Posterior vena cava (tissue), 2 donors: Measurements from ENCODE around the gene TMEM161A. TPM values are rescaled to one million over a fixed set of nuclear protein-coding genes. Genes with fewer than 3 reads are reported as not detected.
"Not testable (repeated sequence)": the region's sequence is repeated elsewhere in the genome, so short reads cannot be mapped to it uniquely, and the experiment has no call there.

ENCODE experiments used
- DNase-seq: peaks from one replicate; pipeline ENCODE4 v3.0.0-alpha.2; 2020; ENCODE audit warnings: low spot score
- intact Hi-C, 2 donors: fragments of 100-400 bp; cut with DNase I; formaldehyde crosslinking; loops; one replicate each; pipeline versions ENCODE4 v1.14.1 to v1.14.2; 2022 to 2023
- total RNA-seq, 2 donors: library from RNA; stranded (reverse); fragmentation: NEBNext Ultra II Directional; extraction: Animal tissue kit (Norgen Biotek cat#: 25700); gene quantifications; one replicate each; pipeline ENCODE4 v1.2.1, GENCODE V29; 2021
- donor health status: DM: yes; HTN: yes; CAD: no.
- donor health status: DM: yes; HTN: yes; CAD: no.

TMEM161A gene
- total RNA-seq, 2 donors from 2014 or later = 14.0 to 20.1 TPM

DNA sequence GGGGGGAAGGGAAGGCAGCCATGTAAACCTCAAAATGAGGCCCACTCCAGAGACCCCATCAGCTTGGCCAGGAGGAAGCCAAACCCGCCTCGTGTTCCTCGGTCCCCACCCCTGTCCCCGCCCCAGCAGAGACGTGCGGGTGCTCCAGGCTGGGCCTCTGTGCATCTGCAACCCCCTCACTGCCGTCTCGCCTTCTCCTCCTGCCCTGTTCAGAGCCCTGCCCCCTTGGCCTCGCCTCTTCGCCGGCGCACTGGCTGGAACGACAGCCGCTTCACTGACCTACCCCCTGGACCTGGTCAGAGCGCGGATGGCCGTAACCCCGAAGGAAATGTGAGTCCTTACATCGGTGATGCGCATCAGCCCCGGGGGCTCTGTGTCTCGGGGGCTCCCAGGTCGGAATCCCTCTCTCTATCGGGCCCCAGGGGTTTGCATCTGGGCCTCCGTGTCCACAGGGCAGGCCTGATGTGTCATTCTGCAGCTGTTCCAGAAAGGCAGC, 32.2 kb downstream of the TMEM161A start:
- no peak for DNase-seq
- intact Hi-C loops = no loop called here

DNA sequence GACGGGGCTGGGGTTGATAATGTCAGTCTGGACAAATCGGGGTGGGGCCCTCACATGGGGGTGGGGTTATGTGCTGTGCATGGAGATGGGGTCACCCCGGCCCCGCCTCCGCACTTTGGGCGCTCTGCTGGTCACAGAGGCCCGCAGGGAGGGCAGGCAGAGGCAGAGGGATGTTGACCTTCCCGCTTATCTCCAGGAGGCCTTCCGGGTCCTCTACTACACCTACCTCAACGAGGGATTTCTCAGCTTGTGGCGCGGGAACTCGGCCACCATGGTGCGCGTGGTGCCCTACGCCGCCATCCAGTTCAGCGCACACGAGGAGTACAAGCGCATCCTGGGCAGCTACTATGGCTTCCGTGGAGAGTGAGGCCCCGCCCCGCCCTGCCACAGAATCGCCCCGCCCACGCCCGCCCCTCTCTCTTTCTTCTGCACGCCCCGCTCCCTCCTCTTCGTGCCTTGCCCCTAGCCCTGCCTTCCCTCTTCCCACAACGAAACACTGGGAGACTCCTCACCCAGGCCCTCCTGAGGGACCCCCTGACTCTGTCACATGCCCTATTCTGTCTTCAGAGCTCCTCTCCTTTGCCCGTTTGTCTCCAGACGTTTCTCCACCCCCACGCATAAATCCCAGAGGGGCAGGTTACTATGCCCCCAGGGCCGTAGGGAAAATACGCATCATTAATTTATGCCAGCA, 32.8 kb downstream of the TMEM161A start:
- intact Hi-C loops = no loop called here
- no peak for DNase-seq

DNA sequence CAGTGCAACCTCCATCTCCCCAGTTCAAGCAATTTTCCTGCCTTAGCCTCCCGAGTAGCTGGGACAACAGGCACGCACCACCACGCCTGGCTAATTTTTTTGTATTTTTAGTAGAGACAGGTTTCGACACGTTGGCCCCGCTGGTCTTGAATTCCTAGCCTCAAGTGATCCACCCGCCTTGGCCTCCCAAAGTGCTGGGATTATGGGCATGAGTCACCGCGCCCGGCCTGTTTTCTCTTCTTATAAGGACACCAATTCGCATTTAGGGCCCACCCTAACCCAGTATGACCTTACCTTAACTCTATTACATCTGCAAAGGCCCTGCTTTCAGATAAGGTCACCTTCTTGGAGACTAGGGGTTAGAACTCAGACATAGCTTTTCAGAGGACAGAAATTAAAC, 35.1 kb downstream of the TMEM161A start:
- no peak for DNase-seq
- intact Hi-C loops = no loop called here

DNA sequence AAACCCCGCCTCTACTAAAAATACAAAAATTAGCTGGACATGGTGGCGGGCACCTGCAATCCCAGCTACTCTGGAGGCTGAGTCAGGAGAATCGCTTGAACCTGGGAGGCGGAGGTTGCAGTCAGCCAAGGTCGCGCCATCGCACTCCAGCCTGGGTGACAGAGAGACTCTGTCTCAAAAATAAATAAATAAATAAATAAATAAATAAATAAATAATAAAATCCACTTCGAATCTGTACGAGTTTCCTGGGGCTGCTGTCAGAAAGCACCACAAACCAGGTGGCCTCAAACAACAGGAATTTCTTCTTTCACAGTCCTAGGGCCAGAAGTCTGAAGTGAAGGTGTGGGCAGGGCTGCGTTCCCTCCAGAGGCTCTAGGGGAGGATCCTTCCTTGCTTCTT, 35.7 kb downstream of the TMEM161A start:
- DNase-seq, intact Hi-C loops: not testable (repeated sequence)

DNA sequence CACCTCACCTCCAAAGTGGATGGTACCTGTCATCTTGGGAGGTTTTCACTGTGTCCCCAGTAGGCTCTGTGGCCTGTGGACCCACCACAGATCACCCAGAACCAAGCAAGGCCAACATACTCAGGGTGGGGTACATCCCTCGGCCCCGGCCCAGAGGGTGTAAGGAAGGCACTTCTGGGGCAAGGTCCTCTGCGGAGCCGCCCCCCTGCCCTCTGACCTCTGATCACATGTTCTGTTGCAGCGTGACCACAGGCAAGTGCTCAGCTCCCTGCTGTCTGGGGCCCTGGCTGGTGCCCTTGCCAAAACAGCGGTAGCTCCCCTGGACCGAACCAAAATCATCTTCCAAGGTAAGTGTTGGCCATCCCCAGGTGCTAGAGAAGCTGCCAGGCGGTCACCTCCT, 36.7 kb downstream of the TMEM161A start:
- DNase-seq = no peak
- intact Hi-C loops = no loop called here

DNA sequence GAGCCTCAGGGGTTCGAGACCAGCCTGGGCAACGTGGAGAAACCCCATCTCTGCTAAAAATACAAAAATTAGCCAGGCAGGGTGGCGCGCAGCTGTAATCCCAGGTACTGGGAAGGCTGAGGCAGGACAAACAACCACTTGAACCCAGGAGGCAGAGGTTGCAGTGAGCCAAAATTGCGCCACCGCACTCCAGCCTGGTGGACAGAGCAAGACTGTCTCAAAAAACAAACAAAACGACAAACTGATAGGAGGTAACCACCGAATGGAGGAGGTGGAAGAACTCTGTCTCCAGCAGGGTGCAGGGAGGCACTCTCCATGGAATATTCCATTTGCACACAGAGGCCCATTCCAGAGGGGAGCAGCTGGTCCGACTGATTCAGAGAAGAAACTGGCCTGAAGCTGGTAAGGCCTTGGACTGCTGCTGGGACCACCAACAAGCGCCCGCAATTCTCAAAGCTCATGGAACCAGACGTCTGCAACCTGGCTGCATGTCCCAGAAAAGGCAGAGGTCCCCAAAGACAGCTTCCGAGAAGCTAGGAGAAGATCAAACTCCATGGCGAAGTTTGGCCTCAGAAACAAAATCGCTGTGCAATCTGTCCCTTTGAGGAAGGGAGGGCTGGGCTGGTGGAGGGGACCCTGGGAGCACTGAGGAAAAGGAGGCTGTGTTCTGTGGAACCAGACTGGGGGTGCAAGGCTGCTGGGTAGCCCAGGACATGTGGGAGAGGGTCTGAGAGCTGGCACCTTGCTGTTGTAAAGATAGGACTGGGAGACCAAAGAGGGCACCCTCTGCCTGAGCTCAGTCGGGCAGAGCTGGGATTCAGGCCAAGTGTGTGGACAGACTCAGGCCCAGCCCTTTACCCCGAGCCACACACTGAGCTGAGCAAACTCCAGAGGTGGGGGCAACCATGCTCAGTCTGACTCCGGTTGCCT, 39.3 kb downstream of the TMEM161A start:
- DNase-seq = no peak
- intact Hi-C loops = no loop called here

DNA sequence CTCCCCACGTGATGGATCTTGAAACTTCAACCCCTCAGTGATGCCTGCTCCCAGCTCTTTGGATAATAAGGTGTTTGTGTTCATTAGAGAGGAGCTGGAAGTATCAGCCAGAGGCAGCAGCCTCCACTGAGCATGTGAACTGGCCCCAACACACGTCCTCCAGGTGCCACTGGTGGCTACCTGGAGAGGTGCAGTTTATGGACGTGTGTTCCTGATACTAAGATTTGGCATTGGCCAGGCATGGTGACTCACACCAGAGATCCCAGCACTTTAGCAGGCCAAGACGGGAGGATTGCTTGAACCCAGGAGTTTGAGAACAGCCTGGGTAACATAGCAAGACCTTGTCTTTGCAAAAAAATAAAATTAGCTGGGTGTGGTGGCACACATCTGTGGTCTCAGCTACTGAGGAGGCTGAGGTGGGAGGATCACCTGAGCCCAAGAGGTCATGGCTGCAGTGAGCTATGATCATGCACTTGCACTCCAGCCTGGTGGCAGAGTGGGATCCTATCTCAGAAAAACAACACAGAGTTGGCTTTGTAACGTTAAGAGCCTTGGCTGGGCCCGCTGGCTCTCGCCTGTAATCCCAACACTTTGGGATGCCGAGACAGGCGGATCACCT, 40.1 kb downstream of the TMEM161A start:
- intact Hi-C loops = no loop called here
- no peak for DNase-seq

DNA sequence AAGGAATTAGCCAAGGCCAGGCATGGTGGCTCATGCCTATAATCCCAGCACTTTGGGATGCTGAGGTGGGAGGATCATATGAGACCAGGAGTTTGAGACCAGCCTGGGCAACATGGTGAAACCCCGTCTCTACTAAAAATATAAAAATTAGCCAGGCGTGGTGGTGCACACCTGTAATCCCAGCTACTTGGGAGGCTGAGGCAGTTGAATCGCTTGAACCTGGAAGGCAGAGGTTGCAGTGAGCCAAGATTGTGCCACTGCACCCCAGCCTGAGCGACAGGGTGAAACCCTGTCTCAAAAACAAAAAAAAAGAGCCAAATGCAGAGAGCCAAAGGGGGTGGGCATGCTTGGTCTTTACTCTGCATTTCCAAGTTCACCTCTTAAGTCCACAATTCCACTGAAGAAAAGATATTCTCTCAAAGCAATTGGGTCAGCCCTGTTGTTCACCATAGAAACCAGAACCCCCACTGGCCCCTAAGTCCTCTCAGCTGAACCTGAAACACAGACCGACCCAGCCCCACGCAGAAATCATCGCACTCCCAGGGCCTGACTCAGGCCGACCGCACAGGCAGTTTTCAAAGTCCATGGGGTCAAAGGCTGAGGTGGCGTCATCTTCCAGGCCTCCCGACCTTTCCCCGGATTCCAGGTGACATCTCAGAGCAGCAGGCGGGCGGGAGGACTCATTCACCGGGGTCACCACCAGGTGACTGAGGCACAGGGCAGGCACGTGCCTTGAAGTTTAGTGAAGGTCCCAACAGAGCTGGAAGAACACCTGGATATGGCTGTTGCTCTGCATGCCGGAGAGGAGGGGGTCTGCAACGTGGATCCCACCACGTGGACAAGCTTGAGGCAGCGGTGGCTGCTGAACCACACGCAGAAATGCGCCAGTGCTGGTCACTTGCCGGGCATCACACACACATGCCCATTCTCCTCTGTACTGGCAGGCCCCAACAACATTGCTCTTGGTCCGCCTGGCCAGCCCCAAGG, 41.3 kb downstream of the TMEM161A start:
- intact Hi-C loops = no loop called here
- DNase-seq = no peak

DNA sequence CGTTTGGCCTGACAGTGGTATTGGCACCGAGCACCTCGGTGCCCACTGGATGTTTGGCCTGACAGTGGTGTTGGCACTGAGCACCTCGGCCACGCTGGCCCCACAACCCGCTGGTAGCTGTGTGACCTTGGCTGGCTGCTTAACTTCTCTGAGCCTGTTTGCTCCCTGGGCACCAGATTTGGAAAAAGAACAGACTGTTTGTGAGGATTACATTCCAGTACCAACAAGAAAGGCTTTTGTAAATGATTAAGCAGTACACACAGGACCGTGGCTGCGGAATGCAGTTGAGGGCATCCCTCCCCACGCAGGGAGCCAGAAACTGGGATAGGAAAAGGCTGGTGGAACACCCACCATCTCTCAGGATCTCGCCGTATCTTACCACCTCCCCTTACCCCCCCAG, 42.6 kb downstream of the TMEM161A start:
- DNase-seq = no peak
- intact Hi-C loops = no loop called here

DNA sequence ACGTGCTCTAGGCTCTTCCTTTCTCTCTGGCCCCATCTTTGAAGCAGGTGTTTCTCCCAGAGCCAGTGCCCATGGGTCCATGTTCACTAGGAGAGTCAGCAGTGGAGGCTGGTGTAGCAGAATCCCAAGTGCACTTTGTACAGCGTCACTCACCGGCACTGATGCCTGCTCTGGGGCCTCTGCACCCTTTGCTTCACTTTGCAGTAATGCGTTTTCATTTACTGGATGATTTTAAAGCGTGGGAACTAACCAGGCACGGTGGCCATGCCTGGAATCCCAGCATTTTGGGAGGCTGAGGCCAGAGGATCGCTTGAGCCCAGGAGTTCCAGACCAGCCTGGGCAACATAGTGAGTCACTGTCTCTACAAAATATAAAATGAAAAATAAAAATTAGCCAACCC, 43.8 kb downstream of the TMEM161A start:
- DNase-seq = no peak
- intact Hi-C loops = no loop called here

DNA sequence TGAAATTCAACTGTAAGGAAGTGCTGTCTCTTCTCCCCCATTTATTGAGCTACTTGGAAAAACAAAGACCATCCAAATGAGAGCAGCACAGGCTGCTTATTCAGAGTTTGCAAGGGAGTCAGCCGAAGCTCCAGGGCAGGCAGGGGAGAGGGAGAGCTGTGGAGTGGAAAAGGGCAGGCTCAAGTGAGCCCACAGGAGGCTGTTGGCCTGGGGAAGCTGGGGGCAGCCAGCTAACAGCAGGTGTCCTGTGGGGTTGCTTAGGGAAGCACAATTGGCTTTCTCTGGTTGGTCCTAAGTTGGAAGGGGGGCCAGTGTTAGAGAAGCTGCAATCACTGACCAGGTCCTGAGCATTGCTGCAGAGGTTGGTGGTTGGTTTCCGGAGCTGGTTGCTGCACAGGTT, 50.6 kb downstream of the TMEM161A start:
- no peak for DNase-seq
- intact Hi-C loops = no loop called here

DNA sequence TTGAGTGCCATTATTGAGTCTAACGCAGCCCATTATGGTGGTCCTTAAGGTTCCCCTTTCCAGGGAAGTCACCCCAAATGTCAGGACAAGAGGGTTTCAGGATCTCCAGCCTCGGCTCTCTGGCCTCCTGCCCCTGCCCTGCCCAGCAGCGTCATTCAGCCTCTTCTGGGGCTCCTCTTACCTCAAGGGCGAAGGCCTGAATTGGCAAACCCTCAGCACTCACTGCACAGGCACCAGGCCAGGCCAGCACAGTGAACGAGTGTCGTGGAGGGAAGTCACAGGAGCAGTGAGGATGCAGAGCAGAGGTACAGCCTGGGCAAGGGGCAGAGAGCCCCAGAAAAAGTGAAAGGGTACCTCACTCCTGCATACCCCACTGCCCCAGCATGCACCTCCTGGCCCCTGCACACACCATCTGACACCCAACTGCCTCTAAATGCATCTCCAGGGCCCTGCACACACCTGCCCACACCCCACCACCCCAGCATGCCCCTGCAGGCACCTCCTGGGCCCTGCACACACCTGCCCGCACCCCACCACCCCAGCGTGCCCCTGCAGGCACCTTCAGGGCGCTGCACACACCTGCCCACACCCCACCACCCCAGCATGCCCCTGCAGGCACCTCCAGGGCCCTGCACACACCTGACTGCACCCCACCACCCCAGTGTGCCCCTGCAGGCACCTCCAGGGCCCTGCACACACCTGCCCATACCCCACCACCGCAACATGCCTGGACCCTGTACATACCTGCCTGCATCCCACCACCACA, 54.7 kb downstream of the TMEM161A start:
- intact Hi-C loops = no loop called here
- no peak for DNase-seq

DNA sequence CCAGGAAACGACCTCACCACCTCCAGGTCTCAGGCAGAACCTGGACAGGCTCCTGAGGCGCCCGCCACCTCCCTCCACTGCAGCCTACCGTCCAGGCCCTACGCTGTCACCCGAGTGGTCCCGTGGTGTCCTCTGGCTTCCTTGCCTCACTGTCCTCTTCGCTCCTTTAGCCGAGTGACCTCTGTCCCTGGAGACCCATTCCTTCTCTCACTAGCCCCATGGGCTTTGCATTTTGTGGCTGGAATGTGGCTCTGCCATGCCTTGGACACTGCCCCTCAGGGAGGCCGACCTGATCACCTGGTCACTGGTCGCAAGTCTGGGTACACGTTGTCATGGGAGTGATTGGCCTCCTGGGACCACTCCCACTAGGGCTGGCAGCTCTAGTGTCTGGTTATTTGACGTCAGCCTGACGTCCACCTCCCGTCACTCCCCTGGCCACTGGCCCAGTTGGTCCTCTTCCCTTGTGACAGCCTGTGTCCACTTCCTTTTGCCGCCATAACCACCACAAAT, 56.6 kb downstream of the TMEM161A start:
- DNase-seq = no peak
- intact Hi-C loops = no loop called here

DNA sequence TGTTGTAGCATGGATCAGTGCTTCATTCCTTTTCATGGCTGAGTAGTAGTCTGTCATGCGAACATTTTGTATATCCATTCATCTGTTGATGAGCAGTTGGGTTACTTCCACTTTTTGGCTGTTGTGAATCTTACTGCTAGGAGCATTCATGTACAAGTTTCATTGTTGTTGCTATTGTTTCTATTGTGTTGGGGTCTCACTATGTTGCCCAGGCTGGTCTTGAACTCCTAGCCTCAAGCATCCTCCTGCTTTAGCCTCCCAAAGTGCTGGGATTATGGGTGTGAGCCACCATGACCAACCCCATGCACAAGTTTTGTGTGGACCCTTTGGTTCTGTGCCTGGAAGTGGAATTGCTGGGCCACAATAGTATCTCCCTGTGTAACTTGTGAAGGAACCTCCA, 58.7 kb downstream of the TMEM161A start:
- intact Hi-C loops = no loop called here
- DNase-seq = no peak

DNA sequence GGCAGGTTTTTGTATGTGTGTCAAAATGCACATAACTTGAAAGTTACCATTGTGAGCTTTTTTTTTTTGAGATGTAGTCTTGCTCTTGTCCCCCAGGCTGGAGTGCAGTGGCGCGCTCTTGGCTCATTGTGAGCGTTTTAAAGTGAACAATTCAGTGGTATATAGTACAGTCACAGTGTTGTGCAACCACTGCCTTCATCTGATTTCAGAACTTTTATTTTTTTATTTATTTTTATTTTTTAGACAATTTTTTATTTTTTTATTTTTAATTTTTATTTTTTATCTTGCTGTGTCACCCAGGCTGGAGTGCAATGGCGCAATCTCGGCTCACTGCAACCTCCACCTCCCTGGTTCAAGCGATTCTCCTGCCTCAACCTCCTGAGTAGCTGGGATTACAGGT, 59.5 kb downstream of the TMEM161A start:
- intact Hi-C loops = no loop called here
- no peak for DNase-seq

DNA sequence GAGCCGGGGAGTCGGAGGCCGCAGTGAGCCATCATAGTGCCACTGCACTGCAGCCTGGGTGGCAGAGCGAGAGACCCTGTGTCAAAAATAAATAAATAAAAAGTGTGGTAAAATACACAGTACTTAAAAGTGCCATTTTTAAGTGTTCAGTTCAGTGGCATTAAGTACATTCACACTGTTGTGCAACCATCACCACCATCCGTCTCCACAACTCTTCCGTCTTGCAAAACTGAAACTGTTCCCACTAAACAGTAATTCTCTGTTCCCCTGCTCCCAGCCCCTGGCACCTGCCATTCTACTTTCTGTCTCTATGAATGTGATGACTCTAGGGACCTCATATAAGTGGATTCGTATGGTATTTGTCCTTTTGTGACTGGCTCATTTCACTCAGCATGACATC, 61.2 kb downstream of the TMEM161A start:
- intact Hi-C loops = no loop called here
- no peak for DNase-seq

DNA sequence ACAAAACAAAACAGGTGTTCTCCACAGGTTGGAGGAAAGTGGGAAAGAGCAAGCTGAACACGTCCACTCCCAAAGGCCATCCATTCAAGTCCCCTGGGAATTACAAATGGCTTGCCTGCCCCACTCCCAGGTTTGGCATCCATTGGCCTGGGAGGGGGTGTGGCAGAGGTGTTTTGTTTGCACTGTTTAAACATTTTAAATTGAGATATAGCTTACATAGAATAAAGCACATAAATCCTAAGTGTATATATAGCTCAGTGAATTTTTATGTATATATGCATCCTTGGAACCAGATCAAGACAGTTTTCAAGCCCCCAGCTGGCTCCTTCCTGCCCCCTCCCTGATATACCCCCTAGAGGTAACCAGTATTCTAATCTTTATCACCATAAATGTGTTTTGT, 61.8 kb downstream of the TMEM161A start:
- DNase-seq = no peak
- intact Hi-C loops = no loop called here

DNA sequence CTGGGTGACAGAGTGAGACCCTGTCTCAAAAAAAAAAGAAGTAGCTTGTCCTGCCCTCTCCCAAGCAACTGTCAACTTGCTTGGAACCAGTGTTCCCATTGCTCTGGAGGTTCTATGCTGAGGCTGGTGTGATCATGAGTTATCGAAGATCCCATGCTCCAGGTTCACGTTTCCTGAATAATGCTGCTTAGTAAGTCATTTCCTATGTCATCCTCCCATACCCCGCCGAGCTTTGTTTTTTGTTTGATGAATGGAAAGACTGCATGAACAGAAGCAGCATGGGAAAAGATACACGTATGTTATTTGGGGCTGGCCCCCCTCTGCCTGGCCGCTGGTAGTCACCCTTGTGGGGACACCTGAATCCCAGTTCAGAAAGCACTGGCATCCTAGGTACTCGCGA, 63.2 kb downstream of the TMEM161A start:
- intact Hi-C loops = no loop called here
- DNase-seq = no peak
